GOT3 (cell line): ENCODE results near the gene TMEM53.

Experiments
- DNase-seq: peaks from one replicate; lab custom pipeline; 2025; ENCODE audit warnings: mixed read lengths; lab: John Stamatoyannopoulos, UW

TMEM53 gene

GRCh38 chr1:44647896-44648295 lies 26.4 kb downstream of the TMEM53 start:
- no peak for DNase-seq

- DNase-seq, result no peak
Observed at GRCh38 chr1:44646261-44647110, 27.8 kb downstream of the TMEM53 start.

GRCh38 chr1:44645476-44646244 lies 28.6 kb downstream of the TMEM53 start:
- DNase-seq, result peak; percentile 40

- DNase-seq, result no peak
Observed at GRCh38 chr1:44644806-44645205, 29.5 kb downstream of the TMEM53 start.

GRCh38 chr1:44643721-44644334 lies 30.5 kb downstream of the TMEM53 start:
- no peak for DNase-seq

- DNase-seq, result no peak
Observed at GRCh38 chr1:44642925-44643324, 31.4 kb downstream of the TMEM53 start.

GRCh38 chr1:44642255-44642654 lies 32.0 kb downstream of the TMEM53 start:
- no peak for DNase-seq

GRCh38 chr1:44641126-44642102 lies 32.9 kb downstream of the TMEM53 start:
- DNase-seq, result no peak

- no peak for DNase-seq
Observed at GRCh38 chr1:44640200-44640853, 34.0 kb downstream of the TMEM53 start.

GRCh38 chr1:44637702-44638411 lies 36.4 kb downstream of the TMEM53 start:
- DNase-seq, result no peak

- DNase-seq, result no peak
Observed at GRCh38 chr1:44636688-44637598, 37.3 kb downstream of the TMEM53 start.

- no peak for DNase-seq
Observed at GRCh38 chr1:44636083-44636687, 38.1 kb downstream of the TMEM53 start.

GRCh38 chr1:44635439-44635838 lies 38.8 kb downstream of the TMEM53 start:
- DNase-seq, result no peak

GRCh38 chr1:44634606-44635189 lies 39.6 kb downstream of the TMEM53 start:
- DNase-seq, result no peak

- DNase-seq, result no peak
Observed at GRCh38 chr1:44632598-44632997, 41.7 kb downstream of the TMEM53 start.

- DNase-seq, result peak; percentile 76
Observed at GRCh38 chr1:44631647-44632539, 42.4 kb downstream of the TMEM53 start.

- no peak for DNase-seq
Observed at GRCh38 chr1:44631333-44631646, 43.0 kb downstream of the TMEM53 start.

GRCh38 chr1:44630116-44630515 lies 44.2 kb downstream of the TMEM53 start:
- no peak for DNase-seq
